Measurements from ENCODE around the gene RHOG.

The RHOG gene

GRCh38 chr11:3860375-3860774 lies 19.6 kb upstream of the RHOG start:
- DNase-seq (ENCODE audit: low read depth in 1 of 2, low spot score in 1 of 2), result no peak

- DNase-seq (ENCODE audit: low read depth in 1 of 2, low spot score in 1 of 2), result no peak
These were observed 18.7 kb upstream of the RHOG start for GRCh38 chr11:3859373-3859881.

- no peak for DNase-seq (ENCODE audit: low read depth in 1 of 2, low spot score in 1 of 2)
These were observed 16.9 kb upstream of the RHOG start for GRCh38 chr11:3857628-3858027.

GRCh38 chr11:3856856-3857553 lies 16.2 kb upstream of the RHOG start:
- no peak for DNase-seq (ENCODE audit: low read depth in 1 of 2, low spot score in 1 of 2)

GRCh38 chr11:3855808-3856491 lies 15.2 kb upstream of the RHOG start:
- DNase-seq (ENCODE audit: low read depth in 1 of 2, low spot score in 1 of 2), result peak in 1 of 2 donors; percentile 20

GRCh38 chr11:3854977-3855807 lies 14.4 kb upstream of the RHOG start, which contains the start of gene STIM1:
STIM1 (plus strand) TSS chr11:3855664; CDS start chr11:3856271, 607 bp downstream.
- peak; percentile 97 to 98 for DNase-seq (ENCODE audit: low read depth in 1 of 2, low spot score in 1 of 2)

- DNase-seq (ENCODE audit: low read depth in 1 of 2, low spot score in 1 of 2), result no peak
These were observed 13.9 kb upstream of the RHOG start for GRCh38 chr11:3854660-3854976.

GRCh38 chr11:3853899-3854659 lies 13.3 kb upstream of the RHOG start:
- DNase-seq (ENCODE audit: low read depth in 1 of 2, low spot score in 1 of 2), result peak; percentile 32 to 44

- no peak for DNase-seq (ENCODE audit: low read depth in 1 of 2, low spot score in 1 of 2)
These were observed 12.7 kb upstream of the RHOG start for GRCh38 chr11:3853545-3853842.

GRCh38 chr11:3849297-3849874 lies 8.6 kb upstream of the RHOG start:
- DNase-seq (ENCODE audit: low read depth in 1 of 2, low spot score in 1 of 2), result no peak

- no peak for DNase-seq (ENCODE audit: low read depth in 1 of 2, low spot score in 1 of 2)
These were observed 4.9 kb upstream of the RHOG start for GRCh38 chr11:3845670-3846069.

- no peak for DNase-seq (ENCODE audit: low read depth in 1 of 2, low spot score in 1 of 2)
These were observed 4.5 kb upstream of the RHOG start for GRCh38 chr11:3845246-3845645.

- DNase-seq (ENCODE audit: low read depth in 1 of 2, low spot score in 1 of 2), result no peak
These were observed 2.6 kb upstream of the RHOG start for GRCh38 chr11:3843326-3843725.

GRCh38 chr11:3841426-3842350 lies 929 bp upstream of the RHOG start:
- peak; percentile 83 to 92 for DNase-seq (ENCODE audit: low read depth in 1 of 2, low spot score in 1 of 2)

GRCh38 chr11:3840004-3840869 lies 522 bp downstream of the RHOG start:
- peak in 1 of 2 donors; percentile 19 for DNase-seq (ENCODE audit: low read depth in 1 of 2, low spot score in 1 of 2)

- DNase-seq (ENCODE audit: low read depth in 1 of 2, low spot score in 1 of 2), result no peak
These were observed 2.3 kb downstream of the RHOG start for GRCh38 chr11:3838504-3838903.

GRCh38 chr11:3837793-3838192 lies 3.0 kb downstream of the RHOG start:
- no peak for DNase-seq (ENCODE audit: low read depth in 1 of 2, low spot score in 1 of 2)

GRCh38 chr11:3836903-3837302 lies 3.9 kb downstream of the RHOG start:
- DNase-seq (ENCODE audit: low read depth in 1 of 2, low spot score in 1 of 2), result peak; percentile 25 to 30

- DNase-seq (ENCODE audit: low read depth in 1 of 2, low spot score in 1 of 2), result no peak
These were observed 5.0 kb downstream of the RHOG start for GRCh38 chr11:3835751-3836150.
